Tibial nerve (tissue), 4 donors: ENCODE data around the gene GPR32.

Experiments used
- EP300 ChIP-seq, 2 donors: sonication (generic); formaldehyde crosslinking; IDR thresholded peaks; one replicate each; pipeline ENCODE4 v1.6.1; 2017; ENCODE audit warnings: antibody characterized with exemption in 2 of 2, mild to moderate bottlenecking in 1 of 2
- POLR2A ChIP-seq, 2 donors: fragments of 450-650 bp; IDR thresholded peaks; one replicate each; pipeline ENCODE4 v1.6.1; 2017; ENCODE audit warnings: antibody characterized with exemption in 2 of 2, mild to moderate bottlenecking in 2 of 2, moderate library complexity in 2 of 2
- TF ChIP-seq, protein P1 (sequence below), 5 experiments: fragments of 200-600 bp in 3 of 5; fragments of 450-650 bp in 2 of 5; sonication (generic) in 3 of 5; IDR thresholded peaks; one replicate each; pipeline ENCODE4 v1.5.1; 2016 to 2019; ENCODE audit warnings: antibody characterized with exemption in 5 of 5, mild to moderate bottlenecking in 3 of 5, moderate library complexity in 2 of 5

DNA sequence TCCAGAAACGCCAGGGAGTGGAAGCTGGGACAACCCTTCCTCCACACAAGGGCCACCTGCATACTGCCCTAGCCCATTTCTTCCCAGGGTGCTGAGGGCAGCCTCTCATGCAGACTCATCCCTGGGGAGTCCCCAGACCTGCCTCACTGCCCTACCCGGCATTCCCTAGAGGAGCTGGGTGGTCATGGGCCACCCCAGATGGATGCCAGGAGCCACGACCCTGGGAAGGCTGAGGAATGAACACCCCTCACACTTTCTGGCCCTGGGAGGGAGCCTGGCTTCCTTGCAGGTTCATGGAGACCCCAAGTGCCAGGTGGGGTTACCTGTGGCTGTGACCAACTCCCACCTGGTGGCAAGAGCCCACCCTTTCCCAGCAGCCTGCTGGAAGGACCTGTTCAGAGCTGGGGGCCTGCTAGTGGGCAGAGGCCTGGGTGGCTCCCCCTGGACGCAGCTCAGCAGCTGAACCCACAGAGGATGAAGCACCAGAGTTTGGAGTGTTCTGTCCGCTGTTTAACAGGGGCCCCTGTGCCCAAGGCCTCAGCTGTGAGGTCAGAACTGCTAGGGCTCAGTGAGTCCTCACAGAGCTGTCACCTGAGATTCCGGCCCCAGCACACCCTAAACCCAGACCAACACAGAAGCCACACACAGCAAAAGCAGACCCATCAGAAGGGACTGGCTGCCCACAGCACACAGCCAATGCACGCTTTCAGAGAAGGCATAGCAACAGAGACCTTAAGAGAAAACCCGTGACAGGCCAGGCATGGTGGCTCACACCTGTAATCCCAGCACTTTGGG lies 26.6 kb downstream of the GPR32 start:
- TF ChIP-seq, protein P1, sequence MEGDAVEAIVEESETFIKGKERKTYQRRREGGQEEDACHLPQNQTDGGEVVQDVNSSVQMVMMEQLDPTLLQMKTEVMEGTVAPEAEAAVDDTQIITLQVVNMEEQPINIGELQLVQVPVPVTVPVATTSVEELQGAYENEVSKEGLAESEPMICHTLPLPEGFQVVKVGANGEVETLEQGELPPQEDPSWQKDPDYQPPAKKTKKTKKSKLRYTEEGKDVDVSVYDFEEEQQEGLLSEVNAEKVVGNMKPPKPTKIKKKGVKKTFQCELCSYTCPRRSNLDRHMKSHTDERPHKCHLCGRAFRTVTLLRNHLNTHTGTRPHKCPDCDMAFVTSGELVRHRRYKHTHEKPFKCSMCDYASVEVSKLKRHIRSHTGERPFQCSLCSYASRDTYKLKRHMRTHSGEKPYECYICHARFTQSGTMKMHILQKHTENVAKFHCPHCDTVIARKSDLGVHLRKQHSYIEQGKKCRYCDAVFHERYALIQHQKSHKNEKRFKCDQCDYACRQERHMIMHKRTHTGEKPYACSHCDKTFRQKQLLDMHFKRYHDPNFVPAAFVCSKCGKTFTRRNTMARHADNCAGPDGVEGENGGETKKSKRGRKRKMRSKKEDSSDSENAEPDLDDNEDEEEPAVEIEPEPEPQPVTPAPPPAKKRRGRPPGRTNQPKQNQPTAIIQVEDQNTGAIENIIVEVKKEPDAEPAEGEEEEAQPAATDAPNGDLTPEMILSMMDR (IDR thresholded peaks at IDR 0.05), result no peak
- no peak for TF ChIP-seq POLR2A (IDR thresholded peaks at IDR 0.05)
- TF ChIP-seq EP300 (IDR thresholded peaks at IDR 0.05), result no peak
